ENCODE measurements around the gene ELOF1. TPM values are rescaled to one million over a fixed set of nuclear protein-coding genes. Genes with fewer than 3 reads are reported as not detected.

Gene ELOF1
- total RNA-seq, 6 experiments from 2014 or later: 21.9 to 33.5 (median 24.9) TPM

GRCh38 chr19:11552666-11553372 lies 6.2 kb downstream of the ELOF1 start:
- H3K27ac ChIP-seq: no peak overlapping the region
- TF ChIP-seq POLR2A (IDR thresholded peaks at IDR 0.05) (no peak), CTCF (IDR thresholded peaks at IDR 0.05) (no peak)
- DNase-seq (no peak), ATAC-seq (no peak)
- intact Hi-C loops (cut with DNase I): no loop called here
- peaks cover 0 to 9% (median 5%) of the 10 kb centered on the region in 4 donors for H3K36me3 ChIP-seq
- peaks cover 0 to 2% (median 0%) of the 10 kb centered on the region in 4 donors for H3K4me1 ChIP-seq
- 77% methylated on average over 3 of the region's 20 CpGs for WGBS (ENCODE audit: insufficient coverage, low coverage, low lambda C conversion rate, missing lambda C conversion rate)
- no peaks in the 10 kb centered on the region for H3K9me3 ChIP-seq
- no peak overlapping the region for H3K4me3 ChIP-seq
- H3K27me3 ChIP-seq: no peaks in the 10 kb centered on the region

- Histone ChIP-seq H3K9me3 (no peaks in the 10 kb centered on the region), H3K4me1 (no peaks in the 10 kb centered on the region), H3K36me3 (peaks cover 0 to 9% (median 5%) of the 10 kb centered on the region in 4 donors), H3K4me3 (no peak overlapping the region), H3K27ac (no peak overlapping the region), H3K27me3 (no peaks in the 10 kb centered on the region)
- ATAC-seq: peak; percentile 29 to 32 (median 30)
- WGBS (ENCODE audit: insufficient coverage, low coverage, low lambda C conversion rate, missing lambda C conversion rate): 80% methylated on average over 3 of the region's 26 CpGs
- TF ChIP-seq POLR2A (IDR thresholded peaks at IDR 0.05) (no peak), CTCF (IDR thresholded peaks at IDR 0.05) (peak in 3 of 4 donors; percentile 14 to 25 (median 15))
- DNase-seq: no peak
- intact Hi-C loops (cut with DNase I): no loop called here
Measured at GRCh38 chr19:11551603-11552235, 7.3 kb downstream of the ELOF1 start.

- Histone ChIP-seq H3K36me3 (peaks cover 0 to 9% (median 5%) of the 10 kb centered on the region in 4 donors), H3K4me3 (no peak overlapping the region), H3K27ac (no peak overlapping the region), H3K9me3 (no peaks in the 10 kb centered on the region), H3K4me1 (no peaks in the 10 kb centered on the region), H3K27me3 (no peaks in the 10 kb centered on the region)
- WGBS (ENCODE audit: insufficient coverage, low coverage, low lambda C conversion rate, missing lambda C conversion rate): 96% methylated on average over 8 of the region's 8 CpGs
- intact Hi-C loops (cut with DNase I): no loop called here
- TF ChIP-seq POLR2A (IDR thresholded peaks at IDR 0.05) (no peak), CTCF (IDR thresholded peaks at IDR 0.05) (no peak)
- DNase-seq (no peak), ATAC-seq (no peak)
Measured at GRCh38 chr19:11550265-11550664, 8.8 kb downstream of the ELOF1 start.

- Histone ChIP-seq H3K4me3 (no peak overlapping the region), H3K9me3 (no peaks in the 10 kb centered on the region), H3K27me3 (no peaks in the 10 kb centered on the region), H3K4me1 (no peaks in the 10 kb centered on the region), H3K27ac (no peak overlapping the region), H3K36me3 (peaks cover 0 to 9% (median 5%) of the 10 kb centered on the region in 4 donors)
- WGBS (ENCODE audit: insufficient coverage, low coverage, low lambda C conversion rate, missing lambda C conversion rate): 76% methylated on average over 3 of the region's 24 CpGs
- intact Hi-C loops (cut with DNase I): no loop called here
- no peak for ATAC-seq
- TF ChIP-seq CTCF (IDR thresholded peaks at IDR 0.05) (no peak), POLR2A (IDR thresholded peaks at IDR 0.05) (no peak)
- no peak for DNase-seq
Measured at GRCh38 chr19:11549386-11549953, 9.6 kb downstream of the ELOF1 start.
